Prostate gland (tissue), 2 donors: ENCODE results near the gene PTK6. TPM values are rescaled to one million over a fixed set of nuclear protein-coding genes. Genes with fewer than 3 reads are reported as not detected.
A peak's percentile ranks its signal among the peaks of the same experiment; 100 is the strongest.

Experiments used
- DNase-seq: peaks from one replicate; pipeline ENCODE4 v3.0.0-alpha.2; 2019; ENCODE audit warnings: low spot score
- H3K27ac ChIP-seq, 2 donors: fragments of 200-600 bp; sonication (generic); 2 replicates each; pipeline ENCODE4 v1.5.1; 2017 to 2019
- H3K27me3 ChIP-seq: fragments of 200-600 bp; sonication (generic); replicated peaks from 2 replicates; pipeline ENCODE4 v1.5.1; 2019; ENCODE audit not compliant: insufficient read depth
- H3K36me3 ChIP-seq, 2 donors: fragments of 200-600 bp; sonication (generic); 1 replicate in 1 of 2; 2 replicates in 1 of 2; pipeline versions ENCODE4 v1.5.1 to v1.8.1; 2017 to 2019
- H3K4me1 ChIP-seq: fragments of 200-600 bp; sonication (generic); replicated peaks from 2 replicates; pipeline ENCODE4 v1.5.1; 2019
- H3K4me3 ChIP-seq, 2 donors: fragments of 200-600 bp; sonication (generic); 2 replicates each; pipeline ENCODE4 v1.5.1; 2017 to 2019
- H3K9me3 ChIP-seq: fragments of 200-600 bp; sonication (generic); 2 replicates; pipeline ENCODE4 v1.5.1; 2017
- CTCF ChIP-seq, 4 experiments: fragments of 200-600 bp in 2 of 4; fragments of 450-650 bp in 2 of 4; sonication (generic) in 2 of 4; IDR thresholded peaks; 1 replicate in 3 of 4; 2 replicates in 1 of 4; pipeline ENCODE4 v1.5.1; 2016 to 2019; ENCODE audit warnings: antibody characterized with exemption in 4 of 4, mild to moderate bottlenecking in 2 of 4, moderate library complexity in 2 of 4
- POLR2A ChIP-seq: fragments of 450-650 bp; IDR thresholded peaks from one replicate; pipeline ENCODE4 v1.6.1; 2016; ENCODE audit warnings: antibody characterized with exemption, mild to moderate bottlenecking
- POLR2AphosphoS5 ChIP-seq: sonication (generic); formaldehyde crosslinking; IDR thresholded peaks from one replicate; pipeline ENCODE4 v1.6.1; 2017; ENCODE audit warnings: antibody characterized with exemption
- WGBS: methylation state at CpG from one replicate; pipeline ENCODE4 v1.1.5; 2018; 5-methylcytosine and 5-hydroxymethylcytosine counted together
- intact Hi-C: fragments of 100-400 bp; cut with DNase I; formaldehyde crosslinking; loops from one replicate; pipeline ENCODE4 v1.14.2; 2022
- total RNA-seq, 2 donors: library from RNA; depleted of rRNA; stranded (reverse); fragments of >200 nt; gene quantifications; one replicate each; pipeline ENCODE4 v1.1.0, GENCODE V29; 2016

PTK6 gene
- total RNA-seq, 2 donors from 2014 or later: 0.77 to 1.1 TPM

GRCh38 chr20:63539092-63539430, 1.9 kb upstream of the PTK6 start:
- Histone ChIP-seq H3K9me3 (no peaks in the 10 kb centered on the region), H3K27me3 (no peaks in the 10 kb centered on the region), H3K4me1 (peaks cover 5% of the 10 kb centered on the region), H3K36me3 (no peaks in the 10 kb centered on the region), H3K4me3 (no peak overlapping the region), H3K27ac (peak overlapping the region; percentile 73 to 80)
- intact Hi-C loops: loop anchor here (5.0 to 10.0 kb wide), 2 partner anchors 326 to 433 kb away; partner anchors contain the start of genes ABHD16B and TPD52L2
- 66% methylated on average over 12 of the region's 12 CpGs for WGBS
- TF ChIP-seq POLR2AphosphoS5 (no peak), POLR2A (no peak), CTCF (IDR thresholded peaks at IDR 0.05) (no peak)
- DNase-seq: no peak

- 28% methylated on average over 26 of the region's 27 CpGs for WGBS
- peak overlapping the region in 1 of 2 donors; percentile 17 for H3K4me3 ChIP-seq
- no peaks in the 10 kb centered on the region for H3K27me3 ChIP-seq
- no peaks in the 10 kb centered on the region for H3K36me3 ChIP-seq
- TF ChIP-seq POLR2AphosphoS5 (peak; percentile 88), CTCF (IDR thresholded peaks at IDR 0.05) (peak in 1 of 4 experiments; percentile 16), POLR2A (no peak)
- intact Hi-C loops: loop anchor here (5.0 to 10.0 kb wide), 2 partner anchors 326 to 434 kb away; partner anchors contain the start of genes ABHD16B and TPD52L2
- peak; percentile 92 for DNase-seq
- H3K9me3 ChIP-seq: no peaks in the 10 kb centered on the region
- peaks cover 5% of the 10 kb centered on the region for H3K4me1 ChIP-seq
- H3K27ac ChIP-seq: peak overlapping the region; percentile 73 to 80
Measured at GRCh38 chr20:63538204-63539091, 1.3 kb upstream of the PTK6 start.

- Histone ChIP-seq H3K27me3 (no peaks in the 10 kb centered on the region), H3K4me3 (peak overlapping the region in 1 of 2 donors; percentile 17), H3K36me3 (no peaks in the 10 kb centered on the region), H3K27ac (peak overlapping the region; percentile 73 to 80), H3K9me3 (no peaks in the 10 kb centered on the region), H3K4me1 (peaks cover 5% of the 10 kb centered on the region)
- peak; percentile 64 for DNase-seq
- intact Hi-C loops: loop anchor here (5.0 to 10.0 kb wide), 2 partner anchors 327 to 435 kb away; partner anchors contain the start of genes ABHD16B and TPD52L2
- TF ChIP-seq POLR2A (peak; percentile 13), POLR2AphosphoS5 (peak; percentile 60), CTCF (IDR thresholded peaks at IDR 0.05) (peak; percentile 84 to 99 (median 95))
- WGBS: 19% methylated on average over 34 of the region's 34 CpGs
Measured at GRCh38 chr20:63537525-63538203, 488 bp upstream of the PTK6 start.

- Histone ChIP-seq H3K4me3 (no peak overlapping the region), H3K27ac (peak overlapping the region in 1 of 2 donors; percentile 51), H3K9me3 (no peaks in the 10 kb centered on the region), H3K27me3 (no peaks in the 10 kb centered on the region), H3K4me1 (peaks cover 5% of the 10 kb centered on the region), H3K36me3 (no peaks in the 10 kb centered on the region)
- TF ChIP-seq CTCF (IDR thresholded peaks at IDR 0.05): no peak
- no peak for TF ChIP-seq POLR2AphosphoS5
- TF ChIP-seq POLR2A: no peak
- DNase-seq: no peak
- intact Hi-C loops: loop anchor here (5.0 to 10.0 kb wide), 2 partner anchors 328 to 436 kb away; partner anchors contain the start of genes ABHD16B and TPD52L2
- 60% methylated on average over 23 of the region's 35 CpGs for WGBS
Measured at GRCh38 chr20:63536241-63536977, 767 bp downstream of the PTK6 start.
